ENCODE results near the gene ERAP2. TPM values are rescaled to one million over a fixed set of nuclear protein-coding genes. Genes with fewer than 3 reads are reported as not detected.

Gene ERAP2
- total RNA-seq, 4 donors from 2014 or later = 8.0 to 12.0 (median 10.0) TPM

- no peak overlapping the region for H3K4me3 ChIP-seq
- H3K9me3 ChIP-seq = no peaks in the 10 kb centered on the region
- ATAC-seq = no peak
- H3K27me3 ChIP-seq = no peaks in the 10 kb centered on the region
- 71 to 88% methylated on average over 4 of the region's 4 CpGs for WGBS, 2 donors (ENCODE audit: low coverage in 1 of 2)
- H3K4me1 ChIP-seq = peaks cover 0 to 53% (median 8%) of the 10 kb centered on the region in 3 donors
- TF ChIP-seq, protein P1, sequence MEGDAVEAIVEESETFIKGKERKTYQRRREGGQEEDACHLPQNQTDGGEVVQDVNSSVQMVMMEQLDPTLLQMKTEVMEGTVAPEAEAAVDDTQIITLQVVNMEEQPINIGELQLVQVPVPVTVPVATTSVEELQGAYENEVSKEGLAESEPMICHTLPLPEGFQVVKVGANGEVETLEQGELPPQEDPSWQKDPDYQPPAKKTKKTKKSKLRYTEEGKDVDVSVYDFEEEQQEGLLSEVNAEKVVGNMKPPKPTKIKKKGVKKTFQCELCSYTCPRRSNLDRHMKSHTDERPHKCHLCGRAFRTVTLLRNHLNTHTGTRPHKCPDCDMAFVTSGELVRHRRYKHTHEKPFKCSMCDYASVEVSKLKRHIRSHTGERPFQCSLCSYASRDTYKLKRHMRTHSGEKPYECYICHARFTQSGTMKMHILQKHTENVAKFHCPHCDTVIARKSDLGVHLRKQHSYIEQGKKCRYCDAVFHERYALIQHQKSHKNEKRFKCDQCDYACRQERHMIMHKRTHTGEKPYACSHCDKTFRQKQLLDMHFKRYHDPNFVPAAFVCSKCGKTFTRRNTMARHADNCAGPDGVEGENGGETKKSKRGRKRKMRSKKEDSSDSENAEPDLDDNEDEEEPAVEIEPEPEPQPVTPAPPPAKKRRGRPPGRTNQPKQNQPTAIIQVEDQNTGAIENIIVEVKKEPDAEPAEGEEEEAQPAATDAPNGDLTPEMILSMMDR (IDR thresholded peaks at IDR 0.05) = no peak
- no peak for TF ChIP-seq EP300 (IDR thresholded peaks at IDR 0.05)
- no peak for TF ChIP-seq POLR2A (IDR thresholded peaks at IDR 0.05)
- no peak for TF ChIP-seq POLR2AphosphoS5 (IDR thresholded peaks at IDR 0.05)
- H3K27ac ChIP-seq = peak overlapping the region in 3 of 4 donors; percentile 14 to 51 (median 45)
- H3K36me3 ChIP-seq = no peaks in the 10 kb centered on the region
Measured at GRCh38 chr5:96962540-96962991, 86.3 kb downstream of the ERAP2 start.

GRCh38 chr5:96963267-96963666 lies 87.0 kb downstream of the ERAP2 start:
- 18 to 21% methylated on average over 3 of the region's 3 CpGs for WGBS, 2 donors (ENCODE audit: low coverage in 1 of 2)
- H3K36me3 ChIP-seq = no peaks in the 10 kb centered on the region
- no peak overlapping the region for H3K4me3 ChIP-seq
- no peaks in the 10 kb centered on the region for H3K27me3 ChIP-seq
- H3K9me3 ChIP-seq = no peaks in the 10 kb centered on the region
- ATAC-seq = peak; percentile 94
- peaks cover 0 to 55% (median 15%) of the 10 kb centered on the region in 3 donors for H3K4me1 ChIP-seq
- TF ChIP-seq EP300 (IDR thresholded peaks at IDR 0.05) (no peak), POLR2AphosphoS5 (IDR thresholded peaks at IDR 0.05) (peak; percentile 24)
- peak overlapping the region in 2 of 4 donors; percentile 14 to 45 for H3K27ac ChIP-seq

DNA sequence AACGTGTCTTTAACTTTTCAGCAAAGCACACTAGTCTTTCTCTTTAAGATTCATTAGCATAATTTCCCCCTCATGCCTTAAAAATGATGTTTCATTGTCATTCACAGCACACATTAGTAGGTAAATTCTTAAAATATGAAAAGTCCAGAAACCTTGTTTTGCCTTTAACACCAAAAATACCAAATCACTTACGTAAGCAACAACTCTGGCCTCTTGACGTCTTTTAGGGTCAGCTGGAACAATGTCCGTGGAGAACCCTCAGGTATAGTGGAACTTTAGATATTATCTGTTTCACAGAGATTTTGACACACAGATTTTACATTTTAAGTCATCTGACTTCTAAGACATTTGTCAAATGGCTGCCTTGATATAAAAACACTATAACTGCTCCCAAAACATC lies 90.5 kb downstream of the ERAP2 start:
- peaks cover 11 to 67% (median 22%) of the 10 kb centered on the region in 3 donors for H3K4me1 ChIP-seq
- H3K27me3 ChIP-seq = no peaks in the 10 kb centered on the region
- no peak for ATAC-seq
- 81 to 94% methylated on average over 4 of the region's 4 CpGs for WGBS, 2 donors (ENCODE audit: low coverage in 1 of 2)
- H3K4me3 ChIP-seq = no peak overlapping the region
- H3K27ac ChIP-seq = no peak overlapping the region
- no peaks in the 10 kb centered on the region for H3K36me3 ChIP-seq
- TF ChIP-seq POLR2AphosphoS5 (IDR thresholded peaks at IDR 0.05) (no peak), EP300 (IDR thresholded peaks at IDR 0.05) (no peak), POLR2A (IDR thresholded peaks at IDR 0.05) (no peak)
- TF ChIP-seq, protein P1 (IDR thresholded peaks at IDR 0.05) = no peak
- H3K9me3 ChIP-seq = no peaks in the 10 kb centered on the region

DNA sequence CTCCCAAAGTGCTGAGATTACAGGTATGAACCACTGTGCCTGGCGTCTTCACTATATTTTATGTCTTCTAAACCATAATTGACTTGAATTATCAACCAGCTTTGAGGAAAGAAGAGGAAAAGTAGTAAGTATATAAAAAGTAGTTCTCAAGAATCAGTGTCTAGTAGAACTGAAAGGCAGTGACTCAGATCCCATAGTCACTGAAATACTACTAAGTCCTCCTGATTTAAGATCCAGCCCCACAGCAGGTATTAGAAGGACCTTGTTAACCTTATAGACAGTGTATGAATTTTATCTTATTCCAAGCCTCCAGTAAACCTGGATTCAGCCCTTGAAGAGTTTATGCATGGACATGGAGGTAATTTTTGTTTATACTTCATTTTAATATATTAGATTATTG lies 91.1 kb downstream of the ERAP2 start:
- H3K27me3 ChIP-seq = no peaks in the 10 kb centered on the region
- peak overlapping the region in 2 of 4 donors; percentile 5 to 58 for H3K27ac ChIP-seq
- peaks cover 11 to 67% (median 22%) of the 10 kb centered on the region in 3 donors for H3K4me1 ChIP-seq
- no peak for ATAC-seq
- H3K36me3 ChIP-seq = no peaks in the 10 kb centered on the region
- 57 to 71% methylated on average over 1 of the region's 1 CpG for WGBS, 2 donors (ENCODE audit: low coverage in 1 of 2)
- TF ChIP-seq POLR2AphosphoS5 (IDR thresholded peaks at IDR 0.05) (no peak), POLR2A (IDR thresholded peaks at IDR 0.05) (no peak), EP300 (IDR thresholded peaks at IDR 0.05) (no peak)
- TF ChIP-seq, protein P1 (IDR thresholded peaks at IDR 0.05) = no peak
- H3K9me3 ChIP-seq = no peaks in the 10 kb centered on the region
- no peak overlapping the region for H3K4me3 ChIP-seq

GRCh38 chr5:96968074-96968473 lies 91.8 kb downstream of the ERAP2 start:
- no peaks in the 10 kb centered on the region for H3K9me3 ChIP-seq
- WGBS, 2 donors (ENCODE audit: low coverage in 1 of 2) = 0 to 15% methylated on average over 1 of the region's 1 CpG
- H3K27ac ChIP-seq = peak overlapping the region in 3 of 4 donors; percentile 5 to 58 (median 28)
- no peaks in the 10 kb centered on the region for H3K36me3 ChIP-seq
- ATAC-seq = no peak
- H3K27me3 ChIP-seq = no peaks in the 10 kb centered on the region
- H3K4me1 ChIP-seq = peaks cover 11 to 67% (median 17%) of the 10 kb centered on the region in 3 donors
- H3K4me3 ChIP-seq = no peak overlapping the region
- TF ChIP-seq EP300 (IDR thresholded peaks at IDR 0.05) (no peak), POLR2AphosphoS5 (IDR thresholded peaks at IDR 0.05) (no peak)

DNA sequence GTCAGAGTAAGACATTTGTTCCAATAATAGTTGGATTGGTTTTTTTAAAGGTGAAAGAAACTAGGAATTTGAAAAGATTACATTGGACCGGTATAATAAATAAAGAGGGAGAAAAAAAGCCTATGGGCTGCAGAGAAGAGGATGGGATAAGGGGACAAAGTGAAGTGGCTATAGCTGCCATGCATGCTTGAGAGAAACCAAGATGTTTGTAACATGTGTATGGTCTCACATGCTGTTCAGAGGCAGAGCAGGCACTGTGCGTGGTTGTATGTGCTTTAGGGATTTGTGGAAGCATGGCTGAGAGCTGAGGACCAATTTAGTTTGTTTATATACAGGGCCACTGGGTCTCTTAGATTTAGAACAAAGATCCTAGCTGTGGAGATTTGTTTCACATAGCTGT lies 92.3 kb downstream of the ERAP2 start:
- Histone ChIP-seq H3K4me3 (no peak overlapping the region), H3K27me3 (no peaks in the 10 kb centered on the region), H3K9me3 (no peaks in the 10 kb centered on the region), H3K36me3 (no peaks in the 10 kb centered on the region), H3K4me1 (peaks cover 11 to 66% (median 17%) of the 10 kb centered on the region in 3 donors), H3K27ac (peak overlapping the region in 2 of 4 donors; percentile 5 to 58)
- ATAC-seq = no peak
- TF ChIP-seq POLR2AphosphoS5 (IDR thresholded peaks at IDR 0.05) = no peak
- no peak for TF ChIP-seq POLR2A (IDR thresholded peaks at IDR 0.05)
- no peak for TF ChIP-seq EP300 (IDR thresholded peaks at IDR 0.05)
- TF ChIP-seq, protein P1 (IDR thresholded peaks at IDR 0.05) = no peak
- 18 to 29% methylated on average over 2 of the region's 2 CpGs for WGBS, 2 donors (ENCODE audit: low coverage in 1 of 2)
